Hematopoietic multipotent progenitor cell treated with erythropoietin and hydrocortisone succinate and interleukin-3 and kit ligand, for 8 days (in vitro differentiated cells): Measurements from ENCODE around the gene PTPDC1.

Experiments used
- DNase-seq: peaks from one replicate; pipeline ENCODE4 v3.0.0-alpha.2; 2015

PTPDC1 gene

DNA sequence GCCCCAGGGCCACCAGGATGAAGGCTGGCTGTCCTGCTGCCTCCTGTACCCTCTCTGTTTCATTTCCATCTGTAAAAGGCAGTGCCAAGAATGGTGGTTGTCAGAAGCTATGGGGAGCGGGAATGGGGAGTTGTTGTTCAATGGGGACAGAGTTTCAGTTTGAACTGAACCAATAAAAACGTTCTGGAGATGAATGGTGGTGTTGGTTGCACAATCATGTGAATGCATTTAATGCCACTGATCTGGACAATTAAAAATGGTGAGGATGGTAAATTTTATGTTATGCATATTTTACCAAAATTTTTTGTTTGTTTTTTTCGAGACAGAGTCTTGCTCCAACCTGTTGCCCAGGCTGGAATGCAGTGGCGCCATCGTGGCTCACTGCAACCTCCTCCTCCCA is 58.1 kb downstream of the PTPDC1 start:
- DNase-seq, result no peak

DNA sequence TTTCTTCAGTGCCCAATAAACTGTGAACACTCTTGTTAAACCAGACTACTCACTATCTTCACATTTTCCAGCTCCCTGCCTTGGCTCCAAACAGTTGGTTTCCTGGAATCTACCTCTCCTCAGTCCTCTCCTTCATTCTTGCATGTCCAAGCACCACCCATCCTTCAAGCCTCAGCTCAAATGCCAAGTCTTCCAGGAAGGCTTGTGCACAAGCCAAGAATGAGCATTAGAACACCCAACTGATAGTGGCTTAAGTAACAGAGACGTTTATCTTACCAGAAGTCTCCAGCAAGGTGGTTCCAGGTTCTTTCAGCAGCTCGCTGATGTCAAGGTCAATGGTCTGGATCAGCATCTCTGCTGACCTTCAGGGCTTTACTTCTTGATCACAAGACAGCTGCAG is 60.1 kb downstream of the PTPDC1 start:
- DNase-seq, result no peak

DNA sequence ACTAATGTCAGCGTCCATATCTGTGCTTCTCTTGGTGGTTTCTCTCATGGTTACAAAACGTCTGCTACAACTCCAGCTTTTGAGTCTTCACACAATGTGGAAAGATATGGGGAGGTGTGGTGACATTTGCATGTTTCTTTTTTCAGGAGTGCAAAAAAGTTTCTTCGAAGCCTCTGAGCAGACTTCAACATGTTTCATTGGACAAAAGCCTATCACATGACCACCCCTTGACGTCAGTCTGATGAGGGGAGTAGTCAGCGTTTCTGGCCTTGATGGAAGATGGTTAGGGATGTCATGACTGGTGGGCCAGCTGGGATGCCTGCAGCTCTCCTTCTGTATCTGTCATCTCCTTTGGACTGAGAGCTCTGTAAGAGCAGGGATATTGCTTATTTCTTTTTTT is 61.4 kb downstream of the PTPDC1 start:
- DNase-seq, result no peak

DNA sequence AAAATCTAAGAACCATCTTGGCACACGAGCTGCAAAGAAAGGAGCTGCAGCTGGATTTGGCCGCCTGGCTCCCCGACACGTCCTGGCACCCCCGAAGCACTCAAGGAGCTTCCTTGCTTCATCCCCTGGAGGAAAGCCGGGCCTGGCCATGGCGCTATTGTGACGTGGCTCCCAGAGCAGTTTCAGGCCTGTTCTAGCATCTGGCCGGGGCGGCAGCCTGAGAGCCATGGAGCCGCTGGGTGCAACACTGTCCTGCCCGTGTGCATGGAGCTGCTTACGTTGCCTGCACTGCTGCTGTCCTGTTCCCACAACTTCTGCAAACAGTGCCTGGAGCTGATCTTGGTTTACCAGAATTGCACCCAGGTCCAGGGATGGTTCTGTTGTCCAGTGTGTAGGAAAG is 63.5 kb downstream of the PTPDC1 start:
- no peak for DNase-seq

DNA sequence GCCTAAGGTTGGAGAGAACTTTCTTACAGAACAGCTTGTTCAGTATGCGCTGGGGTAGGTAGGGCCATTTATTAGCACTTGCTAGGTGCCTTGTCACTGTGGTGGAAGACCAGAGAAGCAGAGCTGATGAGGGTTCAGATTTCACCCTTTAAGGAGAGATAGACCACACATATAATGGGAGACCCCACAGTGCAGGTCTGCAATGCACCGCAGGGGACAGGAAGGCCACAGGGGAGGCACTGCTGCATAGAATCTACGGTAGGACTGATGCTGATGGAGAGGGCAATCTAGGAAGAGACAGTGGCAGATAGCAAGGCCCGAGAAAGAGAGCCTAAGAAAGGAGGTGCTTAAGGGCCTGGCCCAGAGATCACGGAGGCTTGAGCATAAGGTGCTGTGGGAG is 64.2 kb downstream of the PTPDC1 start:
- DNase-seq, result no peak

DNA sequence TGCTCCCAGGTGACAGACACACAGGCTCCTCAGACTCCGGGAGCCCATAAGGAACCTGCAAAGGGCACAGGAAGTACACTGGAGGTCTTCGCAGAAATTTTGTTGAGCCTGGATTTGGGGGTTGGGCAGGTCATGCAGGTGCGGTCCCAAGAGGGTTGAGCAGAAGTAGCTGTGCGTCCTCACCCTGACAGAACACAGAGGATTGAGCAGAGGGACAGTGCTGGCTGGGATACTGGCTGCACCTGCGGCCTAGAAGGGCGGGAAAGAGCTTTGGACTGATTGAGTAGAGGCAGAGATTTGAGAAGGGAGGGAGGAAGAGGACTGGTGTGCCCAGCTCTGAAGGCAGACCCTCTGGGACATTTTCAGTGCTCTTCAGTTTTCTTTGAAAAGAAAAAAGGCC is 65.4 kb downstream of the PTPDC1 start:
- no peak for DNase-seq

DNA sequence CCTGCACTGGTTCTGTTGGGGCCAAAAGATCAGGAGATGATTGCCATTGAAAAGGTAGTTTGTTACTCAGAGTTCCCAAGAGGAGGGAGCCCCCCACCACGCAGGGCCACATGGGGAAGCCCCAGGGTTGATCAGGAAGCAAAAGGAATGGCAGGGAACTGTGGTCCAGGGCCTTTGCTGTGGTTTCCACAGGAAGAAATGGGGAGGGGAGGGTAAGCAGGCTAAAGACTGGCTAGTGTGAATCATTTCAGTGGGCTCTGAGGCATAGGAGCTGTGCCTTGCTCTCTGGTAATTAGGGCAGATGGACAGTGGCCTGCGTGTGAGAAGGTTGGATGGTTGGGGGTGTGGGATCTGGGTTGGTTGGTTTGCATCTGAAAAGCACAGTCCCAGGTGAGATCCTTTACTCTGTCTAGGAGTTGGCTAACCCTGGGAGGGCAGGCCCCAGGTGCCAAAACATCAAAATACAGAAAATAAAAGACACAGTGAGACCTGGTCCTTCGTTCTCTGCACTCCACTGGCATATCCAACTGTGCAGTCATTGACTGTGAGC is 66.1 kb downstream of the PTPDC1 start:
- no peak for DNase-seq

DNA sequence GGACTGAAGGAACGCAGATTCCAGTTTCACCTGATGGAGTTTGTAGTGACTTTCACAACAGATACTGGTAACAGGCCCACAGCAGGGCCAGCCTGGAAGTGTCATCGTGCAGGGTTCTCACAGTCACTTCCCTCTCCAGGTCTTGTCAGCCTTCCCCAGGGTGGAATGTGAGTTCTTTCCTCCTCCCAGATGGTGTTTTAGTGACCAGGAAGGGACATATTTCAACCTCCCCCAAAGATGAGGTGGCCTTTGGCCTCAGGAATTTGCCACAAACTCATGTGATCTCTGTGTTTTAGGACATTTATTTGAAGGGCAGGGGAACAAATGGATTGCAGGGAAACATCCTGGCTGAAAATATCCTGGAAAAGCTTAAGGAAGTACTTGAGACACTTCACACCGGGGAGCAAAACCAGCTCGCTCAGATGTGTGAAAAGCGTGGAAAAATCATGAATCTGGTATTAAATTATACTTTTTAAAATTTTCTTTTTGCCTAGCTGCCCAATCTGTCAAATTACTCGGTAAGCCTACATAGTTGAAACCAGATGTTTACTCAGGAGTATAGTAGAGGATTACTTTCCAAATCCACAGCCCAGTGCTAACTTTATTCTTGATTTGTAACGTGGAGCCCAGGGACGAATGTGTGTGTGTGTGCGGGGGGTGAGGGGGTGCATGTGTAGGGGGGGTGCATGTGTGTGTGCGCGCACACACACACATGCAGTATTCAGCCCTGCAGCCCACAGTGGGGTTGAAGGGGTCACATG is 66.8 kb downstream of the PTPDC1 start:
- DNase-seq, result no peak

DNA sequence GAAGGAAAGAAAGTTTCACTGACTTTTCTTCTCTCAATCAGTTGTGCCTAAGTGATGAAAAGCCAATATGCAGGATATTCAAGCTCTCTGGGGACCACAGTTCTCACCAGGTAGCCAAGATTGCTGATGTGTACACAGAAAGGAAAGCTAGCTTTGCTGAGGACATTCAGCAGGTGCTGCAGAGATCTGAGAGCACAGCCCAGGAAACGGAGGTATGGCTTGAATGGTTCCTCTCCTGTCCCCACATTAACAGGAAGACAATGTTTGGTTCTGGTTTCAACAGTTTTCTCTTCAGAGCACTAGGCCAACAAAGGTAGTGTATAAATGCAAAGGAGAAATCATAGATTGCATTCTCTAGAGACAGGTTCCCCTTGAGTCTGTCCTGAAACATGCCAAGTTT is 69.6 kb downstream of the PTPDC1 start:
- no peak for DNase-seq

DNA sequence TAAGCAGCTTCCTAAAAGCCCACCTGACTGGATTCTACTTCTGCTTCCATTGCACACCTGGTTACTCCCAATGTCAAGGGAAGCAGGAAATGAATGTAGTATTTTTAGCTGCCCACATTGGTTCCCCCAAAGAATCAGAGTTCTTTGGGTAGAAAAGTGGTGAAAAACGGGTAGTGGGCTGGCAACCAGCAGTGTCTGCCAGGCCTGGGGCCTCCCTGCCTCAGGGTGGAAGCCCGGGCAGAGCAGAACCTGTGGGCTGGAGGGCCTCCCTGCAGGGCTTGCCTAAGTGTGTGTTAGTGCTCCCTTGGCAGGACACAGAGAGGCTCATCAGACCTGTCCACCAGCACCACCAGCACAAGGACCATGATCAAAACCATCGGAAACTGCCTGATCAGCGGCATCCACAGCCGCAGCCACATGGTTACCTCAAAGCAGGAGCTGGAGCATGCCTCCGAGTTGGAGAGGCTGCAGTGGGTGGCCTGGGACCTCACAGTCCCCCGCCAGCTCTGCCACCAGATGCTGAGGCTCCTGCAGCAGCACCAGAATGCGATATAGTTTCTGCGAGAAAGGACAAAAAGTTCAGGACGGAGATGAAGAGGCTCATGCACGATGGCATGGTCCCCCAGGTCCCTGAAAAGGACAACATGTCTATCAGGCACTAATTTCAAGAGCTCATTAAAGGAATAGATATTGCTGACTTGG is 72.2 kb downstream of the PTPDC1 start:
- DNase-seq, result no peak

DNA sequence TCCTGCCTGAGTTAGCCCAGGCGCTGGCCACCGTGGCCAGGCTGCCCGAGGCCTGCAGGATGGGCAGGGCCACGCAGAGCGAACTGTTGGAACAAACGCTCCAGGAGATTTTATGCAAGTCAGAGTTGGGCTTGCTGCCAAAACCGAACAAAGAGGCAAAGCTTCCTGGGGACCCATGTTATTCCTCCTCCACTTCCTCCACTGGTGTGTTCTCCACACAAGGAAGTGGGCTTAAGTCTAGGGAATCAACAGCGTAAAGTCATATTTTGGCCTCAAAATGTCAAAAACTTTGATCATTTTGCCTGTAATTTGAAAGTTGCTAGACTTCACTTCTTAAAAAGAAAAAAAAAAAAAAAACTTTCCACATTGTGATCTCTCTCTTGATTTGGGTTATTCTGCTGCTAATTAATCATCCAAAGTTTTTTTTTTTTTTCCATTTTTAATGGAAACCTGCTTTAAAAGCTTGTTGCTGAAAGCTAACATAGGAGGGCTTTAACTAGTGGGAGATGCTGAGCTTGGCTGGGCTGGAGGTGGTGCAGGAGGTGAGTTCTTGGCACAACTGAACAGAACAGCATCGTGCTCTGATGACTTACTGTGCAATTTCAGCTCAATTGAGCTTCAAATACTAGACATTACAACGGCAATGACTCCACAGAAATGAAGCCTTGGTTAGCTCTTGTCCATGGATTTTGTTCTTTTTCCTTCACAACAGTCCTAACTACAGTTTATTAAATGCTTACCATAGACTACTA is 73.0 kb downstream of the PTPDC1 start:
- peak; percentile 93 for DNase-seq
